HG03378 (cell line): ENCODE results near the gene LDAH.
A peak's percentile ranks its signal among the peaks of the same experiment; 100 is the strongest.

ENCODE experiments used
- ATAC-seq: cut with Tn5 transposase; IDR thresholded peaks from one replicate; pipeline ENCODE4 v1.9.1; 2021; ENCODE audit warnings: mild to moderate bottlenecking, moderate library complexity; ENCODE audit not compliant: unreplicated experiment

LDAH gene

DNA sequence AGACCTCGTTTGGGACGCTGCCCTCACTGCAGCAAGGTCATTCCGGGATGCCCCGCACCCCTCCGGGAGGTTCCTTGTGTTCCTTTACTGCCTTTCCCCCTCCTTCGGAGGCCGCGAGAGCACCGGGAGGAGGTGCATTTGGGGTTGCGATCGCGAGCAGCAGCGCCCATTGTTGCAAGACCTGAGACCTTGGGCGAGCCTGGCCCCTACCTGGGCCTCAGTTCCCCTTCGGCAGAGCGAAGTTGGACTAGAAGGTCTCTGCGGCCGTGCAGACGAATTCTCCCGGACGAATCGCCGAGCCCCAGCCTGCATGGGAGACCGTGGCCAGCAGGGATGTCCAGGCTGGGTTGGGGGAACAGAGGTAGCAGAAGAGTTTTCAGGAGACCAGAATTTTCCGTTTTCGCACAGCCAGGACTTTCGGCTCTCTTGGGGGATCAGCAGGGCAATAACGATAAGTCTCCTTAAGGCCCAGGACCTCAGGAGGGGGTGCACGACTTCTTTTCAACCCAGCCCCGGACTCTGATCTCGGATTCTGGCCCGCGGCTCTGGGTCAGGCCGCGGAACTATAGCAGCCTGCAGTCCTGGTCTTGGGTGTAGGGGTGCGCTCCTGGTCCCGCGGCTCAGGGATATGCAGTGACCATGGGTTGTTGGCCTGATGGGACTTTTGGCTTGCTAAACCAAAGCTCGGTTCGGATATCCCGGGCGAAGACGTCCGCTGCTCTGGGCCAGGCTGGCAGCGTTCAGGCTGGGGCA lies 153.2 kb downstream of the LDAH start:
- no peak for ATAC-seq

DNA sequence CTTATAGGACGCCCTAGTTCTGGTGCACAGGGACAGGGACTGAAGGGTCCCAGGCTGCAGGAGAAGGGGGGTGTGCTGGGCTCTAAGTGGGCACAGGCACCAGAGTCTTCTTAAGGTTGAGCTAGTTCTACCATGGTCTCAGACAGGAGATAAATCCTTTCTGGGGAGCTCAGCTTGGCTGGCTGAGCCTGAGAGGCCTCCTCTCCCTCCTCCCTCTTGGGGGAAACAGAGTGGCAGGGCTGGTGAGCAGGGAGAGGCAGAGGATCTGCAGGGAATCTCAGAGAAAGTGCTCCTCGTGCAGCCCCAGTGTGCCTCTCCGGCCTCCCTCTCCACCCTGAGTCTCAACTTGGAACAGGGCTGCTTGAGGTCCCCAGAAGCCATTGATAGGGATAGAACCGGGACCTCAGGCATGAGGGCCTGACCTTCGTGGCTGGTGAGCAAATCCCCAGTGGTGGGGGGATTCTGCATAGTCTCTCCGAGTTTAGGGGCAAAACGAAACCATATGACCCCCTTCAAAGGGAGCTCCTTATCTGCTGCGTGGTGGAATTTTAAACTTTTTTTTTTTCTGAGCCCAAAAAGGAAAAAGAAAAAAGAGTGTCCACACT lies 153.9 kb downstream of the LDAH start:
- ATAC-seq, result no peak

DNA sequence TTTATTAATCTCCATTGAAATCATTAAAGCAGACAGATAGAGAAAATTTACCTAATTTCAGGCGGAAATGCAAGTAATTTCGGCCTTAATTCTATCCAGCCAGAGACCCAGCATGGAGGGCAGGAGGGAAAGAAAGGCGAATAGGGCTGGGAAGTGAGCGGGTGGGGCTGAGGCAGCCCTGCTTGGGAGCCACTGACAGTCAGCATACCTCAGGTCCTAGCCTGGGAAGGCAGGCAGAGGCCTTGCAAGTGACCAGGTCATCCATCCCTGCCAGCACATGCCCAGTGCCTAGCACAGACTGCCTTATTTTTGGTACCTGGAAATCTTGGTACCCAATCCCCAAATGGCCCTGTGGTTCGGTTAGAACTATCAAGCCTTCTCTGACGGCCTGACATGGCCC lies 154.4 kb downstream of the LDAH start:
- no peak for ATAC-seq

DNA sequence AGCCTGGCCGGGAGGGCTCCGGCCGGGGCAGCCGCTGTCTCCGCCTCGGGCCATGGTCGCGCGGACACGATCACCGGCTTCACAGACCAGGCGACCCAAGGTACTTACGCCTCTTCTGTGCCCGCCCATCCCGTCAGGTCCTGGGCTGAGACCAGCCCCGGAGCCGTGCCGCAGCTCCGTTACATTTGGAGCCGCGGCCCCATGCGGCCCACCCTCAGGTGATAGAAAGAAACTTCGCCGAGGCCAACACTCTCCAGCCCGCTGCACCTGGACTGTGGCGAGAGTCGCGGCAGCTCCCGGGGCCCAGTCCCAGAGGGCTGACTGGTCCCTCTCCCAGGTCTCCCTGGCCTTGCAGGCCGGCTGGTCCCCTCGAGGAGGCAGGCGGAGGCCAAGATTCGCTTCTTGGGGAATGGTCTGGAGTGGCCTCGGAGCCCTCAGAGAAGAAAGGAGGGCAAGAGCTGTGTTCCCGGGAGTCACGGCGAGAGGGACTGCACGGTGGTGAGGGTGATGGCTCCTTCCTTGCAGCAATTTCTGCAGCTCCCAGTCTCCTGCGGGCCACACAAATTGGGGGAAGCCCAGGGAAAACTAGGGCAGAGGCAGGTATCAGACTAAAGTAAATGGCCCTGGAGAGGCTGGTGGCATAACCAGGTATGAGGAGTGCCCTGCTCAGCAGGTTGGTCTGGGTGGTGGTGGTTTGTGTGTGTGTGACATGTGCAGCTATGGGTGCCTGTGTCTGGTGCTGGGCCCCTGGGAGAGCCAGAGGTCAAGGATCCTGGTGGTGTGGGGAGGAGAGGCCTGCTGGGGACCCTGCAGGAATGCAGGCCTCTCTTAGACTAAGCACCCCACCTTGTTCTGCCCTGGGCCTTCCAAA lies 155.1 kb downstream of the LDAH start:
- ATAC-seq, result no peak

DNA sequence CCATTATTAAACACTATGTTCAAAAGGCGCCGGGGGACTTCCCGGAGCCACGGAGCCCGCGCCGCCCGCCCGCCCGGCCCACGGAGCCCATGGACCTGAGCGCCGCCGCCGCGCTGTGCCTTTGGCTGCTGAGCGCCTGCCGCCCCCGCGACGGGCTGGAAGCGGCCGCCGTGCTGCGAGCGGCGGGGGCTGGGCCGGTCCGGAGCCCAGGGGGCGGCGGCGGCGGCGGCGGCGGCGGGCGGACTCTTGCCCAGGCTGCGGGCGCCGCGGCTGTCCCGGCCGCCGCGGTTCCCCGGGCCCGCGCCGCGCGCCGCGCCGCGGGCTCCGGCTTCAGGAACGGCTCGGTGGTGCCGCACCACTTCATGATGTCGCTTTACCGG lies 155.8 kb downstream of the LDAH start:
- ATAC-seq, result no peak

DNA sequence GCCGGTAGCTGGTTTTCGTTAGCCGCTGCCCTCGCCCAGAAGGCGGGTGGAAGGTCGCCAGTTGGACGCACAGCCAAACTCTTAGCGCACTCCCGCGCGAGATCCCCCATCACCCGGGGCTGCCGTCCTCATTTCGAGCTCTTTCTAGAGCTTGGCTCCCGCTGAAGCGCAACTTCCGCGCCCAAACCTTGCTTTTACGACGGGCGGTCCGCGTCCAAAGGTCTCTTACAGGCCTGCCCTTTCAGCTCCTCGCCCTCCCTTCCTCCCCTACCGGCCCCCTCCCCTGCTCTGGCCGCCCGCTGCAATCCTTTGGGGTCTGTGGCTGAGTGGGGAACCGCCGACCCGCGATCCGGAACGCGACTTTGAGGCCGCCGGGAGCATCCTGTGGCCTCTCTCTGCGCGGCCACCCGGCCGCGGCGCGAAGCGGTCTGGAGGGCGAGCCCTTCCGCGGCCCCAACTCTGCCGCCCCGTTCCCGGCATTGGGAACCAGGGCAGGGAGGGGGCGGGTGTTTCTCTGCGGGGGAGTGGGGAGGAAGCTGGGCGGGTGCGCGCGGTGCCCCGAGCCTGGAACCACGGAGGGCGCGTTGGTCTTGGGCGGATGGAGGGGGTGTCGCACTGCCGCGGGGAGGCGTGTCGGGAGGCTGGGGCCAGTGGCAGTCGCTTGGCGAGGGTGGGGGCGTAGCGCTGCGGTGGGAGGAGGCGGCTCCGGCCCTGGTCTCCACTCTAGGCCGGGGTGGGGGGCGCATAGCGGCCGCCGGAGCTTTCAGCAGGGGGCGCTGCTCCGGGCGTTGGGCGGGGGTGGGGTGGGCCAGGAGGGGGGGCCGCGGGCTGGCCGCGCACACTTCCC lies 156.4 kb downstream of the LDAH start, which contains the start of gene GDF7:
Gene GDF7, plus strand, starts transcription at position 841 of the 847 bp plus-strand sequence. CDS start 96 bp downstream, outside the sequence.
- ATAC-seq, result no peak

DNA sequence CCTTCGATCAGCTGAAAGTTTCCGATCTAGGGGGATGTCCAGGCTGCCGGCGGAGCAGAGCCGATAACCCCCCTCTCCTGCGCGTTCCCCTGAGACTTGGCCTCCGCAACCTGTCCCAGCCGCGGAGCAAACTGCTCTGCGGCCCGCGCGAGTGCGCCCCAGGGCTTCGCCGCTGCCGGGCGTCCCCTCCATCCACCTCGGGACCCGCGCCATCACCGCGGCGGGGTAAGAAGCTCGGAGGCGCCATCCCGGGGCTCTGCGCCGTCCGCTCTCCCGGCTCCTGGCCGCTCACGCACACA lies 156.9 kb downstream of the LDAH start:
- ATAC-seq, result no peak

DNA sequence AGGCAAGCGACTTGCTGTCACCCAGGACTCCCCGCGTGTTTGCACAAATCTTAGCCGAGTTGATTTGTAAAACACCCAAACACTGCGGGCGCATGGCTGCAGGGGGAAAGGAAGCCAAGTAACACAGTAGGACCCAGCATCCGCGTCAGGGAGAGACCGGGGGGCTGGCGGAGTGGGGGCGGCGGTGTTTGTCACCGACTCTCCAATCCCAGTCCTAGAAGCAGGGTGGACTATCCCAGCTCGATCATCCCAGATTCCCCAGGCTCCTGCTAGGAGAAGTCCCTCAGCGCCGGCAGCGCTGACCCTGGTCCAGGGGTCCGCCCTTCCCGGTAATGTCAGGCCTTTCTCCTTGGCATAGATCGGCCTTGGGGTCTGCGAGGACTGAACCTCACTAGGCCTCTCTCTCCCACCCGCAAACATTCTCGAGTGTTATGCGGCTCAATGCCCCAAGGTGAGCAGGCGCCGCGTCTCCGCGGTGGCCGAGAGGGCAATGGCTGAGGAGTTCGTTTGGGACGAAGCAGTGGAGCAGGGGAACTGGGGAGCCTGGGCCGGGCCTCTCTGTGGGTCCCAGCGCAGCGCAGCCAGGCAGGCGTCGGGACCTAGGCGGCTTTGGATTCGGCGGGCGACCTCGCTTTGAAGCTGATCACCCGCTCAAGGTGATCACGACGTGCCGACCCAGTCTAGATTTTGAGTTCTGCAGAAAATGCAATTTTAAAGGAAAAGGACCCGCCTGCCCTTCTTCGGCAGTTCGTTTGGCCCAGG lies 157.5 kb downstream of the LDAH start:
- ATAC-seq, result no peak

DNA sequence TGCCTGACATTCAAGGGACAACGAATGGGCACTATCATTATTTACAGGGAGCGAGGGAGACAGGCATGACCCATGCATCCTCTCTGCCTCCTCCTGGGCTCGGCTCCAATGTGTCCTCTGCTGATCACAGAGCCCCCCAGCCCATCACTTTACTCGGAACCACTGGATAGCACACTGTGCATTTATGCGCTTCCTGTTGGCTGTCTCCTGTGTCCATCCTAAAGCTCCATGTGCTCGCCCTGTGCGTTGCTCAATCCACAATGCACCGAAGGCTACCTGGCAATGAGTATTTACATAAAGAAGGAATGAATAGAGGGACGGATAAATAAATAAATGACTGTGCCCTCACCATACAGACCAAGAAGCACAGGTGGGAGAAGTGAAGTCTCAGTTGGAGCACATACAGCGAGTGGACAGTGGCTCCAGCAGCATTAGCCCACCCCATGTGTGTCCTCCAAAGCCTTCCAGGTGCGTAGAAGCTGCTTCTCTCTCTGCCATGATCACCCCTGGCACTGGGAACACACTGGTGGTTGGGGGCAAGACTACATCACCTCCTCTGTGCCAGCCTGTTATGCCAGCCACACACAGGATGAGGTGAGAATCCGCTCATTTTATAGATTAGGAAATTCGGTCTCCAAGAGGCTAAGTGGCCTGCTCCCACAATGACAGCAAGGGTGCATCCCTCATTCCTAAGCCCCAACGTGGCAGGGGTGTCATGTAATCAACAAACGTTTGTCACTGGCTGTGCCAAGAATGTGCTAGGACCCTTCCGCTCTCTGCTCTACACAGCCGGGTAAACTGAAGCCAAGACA lies 158.3 kb downstream of the LDAH start:
- no peak for ATAC-seq

DNA sequence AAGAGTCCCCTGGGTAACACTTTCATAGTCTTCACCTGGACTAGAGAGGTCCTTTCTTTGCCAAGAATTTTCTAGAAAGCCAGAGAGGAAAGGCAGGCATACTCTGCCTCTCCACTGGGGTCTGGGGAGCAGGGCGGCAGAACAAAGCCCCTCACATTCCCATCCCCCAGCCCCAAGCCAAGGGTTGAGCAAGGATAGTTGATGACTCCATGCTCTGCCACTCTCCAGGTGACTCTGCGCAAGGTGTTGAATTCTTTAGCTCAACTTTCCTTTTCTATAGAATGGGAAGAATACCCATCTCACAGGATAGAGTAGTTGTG lies 158.9 kb downstream of the LDAH start:
- ATAC-seq, result no peak

DNA sequence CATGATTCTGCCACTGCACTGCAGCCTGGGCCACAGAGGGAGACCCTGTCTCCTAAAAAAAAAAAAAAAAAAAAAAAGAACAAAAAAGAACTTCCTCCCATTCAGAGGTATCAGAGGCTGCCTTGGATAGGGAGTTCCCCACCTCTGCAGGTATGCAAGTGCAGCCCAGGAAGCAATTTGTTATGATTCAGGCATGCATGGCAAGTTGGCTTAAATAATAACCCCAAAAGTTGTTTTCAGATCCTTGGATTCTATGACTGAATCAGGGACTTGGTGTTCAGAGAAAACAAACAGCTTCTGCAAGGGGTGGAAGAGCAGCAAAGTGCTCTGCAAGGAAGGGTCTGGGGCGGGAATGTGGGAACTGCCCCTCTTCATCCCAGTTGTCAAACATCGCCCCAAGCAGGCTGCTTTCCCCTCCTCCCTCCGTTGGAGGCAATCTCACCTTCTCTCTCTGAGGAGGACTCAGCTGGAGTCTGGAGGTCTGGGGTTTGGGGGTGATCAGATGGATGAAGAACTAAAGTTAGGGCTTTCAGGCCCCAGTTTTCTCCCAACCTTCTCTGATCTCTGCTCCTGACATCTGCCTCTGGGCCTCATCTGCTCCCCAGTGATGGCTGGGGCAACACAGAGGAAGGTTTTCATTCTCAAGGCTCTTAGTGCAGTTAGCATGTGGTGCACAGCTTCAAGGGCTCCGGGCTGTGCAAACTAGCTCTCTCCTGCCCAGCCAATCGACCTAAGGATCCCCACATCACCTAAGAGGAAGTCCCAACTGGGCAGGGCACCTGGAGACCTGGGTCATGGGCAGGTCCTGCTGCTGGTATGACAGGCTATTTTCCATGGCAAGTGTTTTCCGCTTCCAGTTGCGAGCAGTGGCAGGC lies 159.5 kb downstream of the LDAH start:
- no peak for ATAC-seq

DNA sequence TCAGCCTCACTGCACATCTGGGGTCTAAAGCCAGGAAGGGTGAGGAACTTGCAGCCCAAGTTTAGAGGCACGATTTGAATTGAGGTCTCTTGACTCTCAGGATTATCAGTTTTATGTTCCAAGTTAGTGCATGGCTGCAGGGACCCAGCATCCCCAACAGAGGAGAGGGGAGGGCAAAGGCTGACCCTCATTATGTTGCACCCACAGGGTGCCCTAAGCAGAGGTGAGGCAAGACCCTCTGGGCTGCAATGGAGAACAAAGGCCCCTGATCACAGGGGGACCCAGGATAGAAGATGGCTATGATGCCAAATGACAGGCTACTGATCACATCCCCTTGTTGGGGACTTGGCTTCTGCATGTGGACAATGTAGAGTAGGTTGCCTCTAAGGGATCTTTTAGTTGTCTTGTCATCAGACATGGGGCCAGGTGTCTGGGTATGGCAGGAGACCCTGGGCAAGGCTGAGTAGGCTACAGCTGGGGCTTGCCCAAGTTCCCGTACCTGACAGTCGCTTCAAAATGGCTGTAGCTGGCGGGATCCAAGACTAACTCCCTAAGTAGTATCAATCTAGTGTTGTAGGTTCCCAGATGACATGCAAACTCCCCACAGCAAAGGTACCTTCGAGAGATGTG lies 160.5 kb downstream of the LDAH start:
- no peak for ATAC-seq

DNA sequence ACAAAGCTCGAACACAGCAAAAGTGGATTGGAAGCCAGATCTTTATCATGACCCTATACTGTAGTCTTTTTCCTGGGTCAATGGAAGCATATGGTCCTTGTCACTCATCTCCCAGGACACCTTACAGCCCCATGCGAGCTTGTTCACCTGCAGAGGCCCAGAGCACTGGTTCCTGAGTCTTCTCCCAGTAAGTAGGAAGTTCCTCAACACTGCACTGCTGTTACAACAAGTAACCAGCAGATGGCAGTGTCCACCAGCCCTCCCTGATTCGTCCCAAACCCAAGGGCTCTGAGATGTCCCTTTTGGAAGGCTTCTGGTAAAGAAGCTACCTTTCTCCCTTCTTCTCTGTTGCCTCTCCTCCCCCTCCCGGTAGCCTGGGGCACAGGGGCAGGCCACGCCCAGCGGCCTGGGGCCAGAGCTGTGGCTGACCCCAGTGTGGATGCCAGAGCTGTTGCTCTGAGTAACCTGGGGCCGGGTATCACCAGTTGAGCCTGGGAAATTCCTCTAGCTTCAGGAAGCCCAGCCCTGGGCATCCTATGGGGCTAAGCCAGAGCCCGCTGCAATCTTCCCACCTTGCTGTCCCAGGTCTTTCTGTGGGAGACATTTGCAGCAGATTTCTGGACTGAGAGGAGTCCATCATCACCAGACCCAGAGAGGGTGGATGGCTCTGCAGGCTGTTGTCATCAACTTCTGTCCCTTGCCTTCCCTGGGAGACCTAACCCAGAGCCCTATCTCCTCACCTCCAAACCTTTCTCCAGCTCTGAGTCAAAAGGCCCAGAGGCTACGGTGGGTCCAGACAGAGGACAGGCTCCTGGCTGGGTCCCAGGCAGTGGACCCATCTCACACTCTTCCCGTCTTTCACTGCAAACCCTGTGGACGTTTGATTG lies 161.2 kb downstream of the LDAH start:
- ATAC-seq, result peak; percentile 63

DNA sequence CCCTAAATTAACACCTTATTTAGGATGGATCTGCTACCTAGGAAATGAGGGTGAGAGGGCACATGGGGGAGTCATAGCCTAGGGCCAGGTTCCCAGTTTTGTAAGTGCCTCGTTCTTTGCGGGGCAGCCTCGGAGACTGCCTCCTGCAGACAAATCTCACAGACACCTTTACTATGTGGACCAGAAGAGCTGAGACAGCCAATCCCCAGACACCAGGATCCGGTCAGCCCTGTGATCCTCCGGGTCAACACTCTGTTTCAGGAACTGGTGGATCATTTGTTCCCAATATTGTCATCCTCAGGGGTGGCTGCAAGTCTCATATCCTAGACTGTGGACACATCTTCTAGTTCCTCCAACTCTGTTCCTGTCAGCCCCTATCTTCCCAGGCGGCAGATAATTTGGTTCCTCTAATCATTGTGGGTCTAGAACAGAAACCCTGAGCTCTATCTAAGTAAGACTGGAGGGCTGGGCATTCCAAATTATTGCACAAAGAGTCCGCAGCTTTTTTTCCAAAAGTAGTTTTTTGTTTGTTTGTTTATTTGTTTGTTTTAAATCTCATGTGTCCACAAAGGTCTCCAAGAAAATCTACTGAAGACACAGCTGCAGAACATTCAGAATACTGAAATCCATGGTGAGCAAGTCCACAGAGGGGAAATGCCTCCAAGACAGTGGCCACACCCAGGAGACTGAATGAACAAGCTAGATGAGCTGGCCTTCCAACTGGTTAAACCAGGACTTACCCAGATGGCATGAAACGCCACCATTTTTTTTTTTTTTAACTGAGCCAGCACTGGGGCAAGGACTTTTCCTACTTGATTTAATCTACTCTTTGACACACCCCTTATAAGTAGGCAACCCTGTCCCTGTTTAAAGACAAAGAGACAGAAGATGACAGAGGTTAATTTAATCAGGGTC lies 162.1 kb downstream of the LDAH start:
- no peak for ATAC-seq

DNA sequence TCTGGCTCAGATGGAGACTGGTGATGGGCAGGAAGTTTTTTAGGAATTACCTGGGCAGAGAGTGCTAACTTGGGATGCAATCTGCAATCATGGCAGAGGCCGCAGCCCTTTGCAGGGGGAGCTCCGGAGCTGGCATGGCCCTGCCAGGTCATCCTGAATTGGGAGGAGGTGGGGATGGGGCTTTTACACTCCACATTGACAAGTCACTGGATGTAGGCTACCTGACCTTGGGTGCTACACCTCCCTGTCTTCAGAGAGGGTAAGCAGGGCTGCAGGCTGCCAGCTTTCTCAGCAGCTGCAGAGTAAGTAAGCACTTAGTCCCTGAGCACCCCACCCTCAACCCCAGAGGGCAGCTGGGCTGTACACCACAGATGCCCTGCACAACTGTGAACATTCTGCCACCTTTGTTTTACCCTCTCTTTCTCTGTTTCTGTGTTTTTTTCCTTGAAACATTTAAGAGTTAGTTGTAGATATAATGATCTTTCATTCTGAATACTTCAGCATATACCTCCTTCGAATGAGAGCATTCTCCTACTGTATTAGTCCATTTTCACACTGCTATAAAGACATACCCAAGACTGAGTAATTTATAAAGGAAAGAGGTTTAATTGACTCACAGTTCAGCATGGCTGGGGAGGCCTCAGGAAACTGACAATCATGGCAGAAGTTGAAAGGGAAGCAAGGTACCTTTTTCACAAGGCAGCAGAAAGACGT lies 165.2 kb downstream of the LDAH start:
- ATAC-seq, result no peak

DNA sequence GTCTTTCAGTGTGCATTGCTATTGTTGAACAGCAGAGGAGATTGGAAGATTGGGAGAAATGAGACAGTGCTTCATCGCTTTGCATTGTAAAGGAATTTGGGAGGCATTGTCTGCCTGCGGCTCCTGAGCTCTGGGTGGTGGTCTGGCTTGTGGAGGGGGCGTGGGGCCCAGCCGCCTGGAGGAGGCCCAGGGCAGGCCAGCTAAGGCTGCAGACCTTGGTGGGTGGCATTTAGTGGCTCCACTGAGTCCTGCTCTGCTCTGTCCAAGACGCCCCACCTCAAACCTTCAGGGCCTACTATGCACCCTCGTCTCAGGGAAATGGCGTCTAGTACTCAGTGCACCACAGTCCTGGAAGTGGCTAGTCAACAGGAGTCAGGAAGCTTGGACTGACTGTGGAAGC lies 166.3 kb downstream of the LDAH start:
- ATAC-seq, result no peak
